ENCODE measurements around the gene LIPH.
"Not testable (repeated sequence)": the region's sequence is repeated elsewhere in the genome, so short reads cannot be mapped to it uniquely, and the experiment has no call there.

LIPH gene

GRCh38 chr3:185552358-185552877, at the start of gene LIPH:
TSS of gene LIPH (minus strand) at chr3:185552588. CDS start at chr3:185552471, 117 bp downstream.
- DNase-seq = peak; percentile 48

GRCh38 chr3:185595526-185595925, 43.1 kb upstream of the LIPH start:
- DNase-seq = no peak

GRCh38 chr3:185594073-185594472, 41.7 kb upstream of the LIPH start:
- no peak for DNase-seq

- DNase-seq = no peak
Observed at GRCh38 chr3:185586686-185587039, 34.3 kb upstream of the LIPH start.

- peak; percentile 97 for DNase-seq
Observed at GRCh38 chr3:185585859-185586685, 33.7 kb upstream of the LIPH start, which contains the start of gene SENP2. TSS of gene SENP2 (plus strand) at chr3:185586295. CDS start at chr3:185586414, 119 bp downstream.

DNA sequence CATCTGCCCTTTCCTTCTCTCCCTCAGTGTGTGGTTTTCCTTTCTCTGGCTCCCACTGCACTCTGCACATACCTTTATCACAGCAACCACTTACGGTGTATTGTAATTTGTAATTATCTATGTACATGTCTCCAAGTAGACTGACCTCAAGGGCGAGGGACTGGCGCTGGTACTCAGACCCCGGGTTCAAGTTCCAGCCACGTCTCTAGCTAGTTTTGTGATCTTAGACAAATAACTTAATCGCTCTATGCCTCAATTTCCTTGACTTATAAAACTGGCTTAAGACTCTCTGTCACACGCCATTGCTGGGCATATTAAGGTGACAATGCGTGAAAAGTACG, 33.1 kb upstream of the LIPH start:
- no peak for DNase-seq

DNA sequence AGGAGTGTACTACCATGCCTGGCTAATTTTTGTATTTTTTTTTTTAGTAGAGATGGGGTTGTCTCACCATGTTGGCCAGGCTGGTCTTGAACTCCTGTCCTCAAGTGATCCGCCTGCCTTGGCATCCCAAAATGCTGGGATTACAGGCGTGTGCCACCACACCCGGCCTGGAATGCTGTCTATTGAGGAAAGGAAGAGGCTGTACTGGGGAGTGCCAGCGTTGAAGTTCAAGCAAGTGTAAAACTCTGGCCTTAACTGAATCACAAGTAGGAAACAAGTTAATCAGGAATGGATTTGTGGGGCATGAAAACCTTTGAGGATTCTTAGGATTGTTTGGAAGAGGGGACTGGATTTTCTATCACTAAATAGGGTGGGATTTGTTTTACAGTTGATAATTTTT, 32.3 kb upstream of the LIPH start:
- DNase-seq = no peak

DNA sequence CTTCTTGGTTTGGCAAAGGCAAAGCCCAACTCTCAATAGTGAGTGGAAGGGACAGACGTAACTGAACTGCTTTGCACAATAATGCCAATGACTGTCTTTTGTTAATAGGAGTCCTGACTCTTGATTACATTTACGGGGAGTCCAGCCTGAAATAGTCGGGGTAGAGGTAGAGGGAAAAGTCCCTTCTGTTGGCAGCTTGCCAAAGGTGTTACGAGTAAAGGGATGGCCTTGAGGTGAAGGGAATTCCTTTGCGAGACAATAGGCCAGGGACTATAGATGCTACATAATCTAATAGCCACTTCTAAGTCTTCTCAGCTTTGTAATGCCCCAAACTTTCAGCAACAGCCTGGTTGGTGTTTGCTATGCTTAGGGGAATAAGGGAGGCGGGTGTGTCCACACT, 31.5 kb upstream of the LIPH start:
- DNase-seq = no peak

GRCh38 chr3:185582871-185583270, 30.5 kb upstream of the LIPH start:
- no peak for DNase-seq

DNA sequence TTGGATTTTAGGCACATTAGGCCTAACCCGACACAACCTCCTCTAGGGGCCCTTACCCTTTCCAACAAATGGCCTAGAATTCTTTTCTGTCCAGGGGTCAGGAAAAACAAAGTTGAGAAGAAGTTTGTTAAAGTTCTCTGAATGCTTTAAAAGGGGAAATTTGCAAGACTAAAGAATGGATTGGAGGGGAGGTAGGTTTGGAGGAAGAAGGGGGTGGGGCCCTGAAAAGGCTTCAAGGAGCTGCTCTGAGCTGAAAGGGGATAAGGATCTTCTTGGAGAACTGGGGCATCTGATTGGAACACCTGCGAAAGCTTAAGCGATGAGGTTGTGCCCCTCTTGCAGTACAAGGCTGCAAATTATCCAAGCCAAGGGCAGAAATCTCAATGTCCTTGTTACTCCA, 29.8 kb upstream of the LIPH start:
- no peak for DNase-seq

- peak; percentile 77 for DNase-seq
Observed at GRCh38 chr3:185575108-185575869, 22.9 kb upstream of the LIPH start.

GRCh38 chr3:185572183-185572582, 19.8 kb upstream of the LIPH start:
- DNase-seq = no peak

GRCh38 chr3:185561958-185562357, 9.6 kb upstream of the LIPH start:
- no peak for DNase-seq

DNA sequence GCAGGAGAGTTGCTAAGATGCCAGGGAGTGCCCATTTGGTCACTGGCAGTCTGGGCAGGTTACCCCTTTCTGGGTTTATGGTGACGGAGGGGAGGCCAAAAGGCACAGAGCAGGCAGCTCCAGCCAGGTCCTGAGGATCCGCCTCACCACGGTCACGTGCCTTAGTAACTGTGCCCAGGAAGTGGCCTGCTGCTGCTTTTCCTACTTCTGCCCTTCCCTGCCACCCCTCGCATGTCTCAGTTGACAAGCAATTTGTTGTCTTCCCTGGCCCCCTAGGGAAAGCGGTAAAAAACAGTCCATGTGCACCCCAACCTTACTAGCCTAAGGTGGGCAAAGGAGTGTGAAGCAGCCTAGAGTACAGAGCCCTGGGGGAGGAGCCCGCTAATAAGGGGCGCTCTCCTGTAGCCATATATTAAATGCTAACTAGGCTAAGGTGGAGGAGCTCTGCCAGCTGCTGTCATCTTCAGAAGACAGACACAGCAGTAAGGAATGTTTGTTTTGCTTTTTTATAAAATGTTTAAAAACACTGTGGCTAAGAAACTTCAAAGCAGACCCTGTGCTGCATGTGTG, 9.1 kb upstream of the LIPH start:
- no peak for DNase-seq

DNA sequence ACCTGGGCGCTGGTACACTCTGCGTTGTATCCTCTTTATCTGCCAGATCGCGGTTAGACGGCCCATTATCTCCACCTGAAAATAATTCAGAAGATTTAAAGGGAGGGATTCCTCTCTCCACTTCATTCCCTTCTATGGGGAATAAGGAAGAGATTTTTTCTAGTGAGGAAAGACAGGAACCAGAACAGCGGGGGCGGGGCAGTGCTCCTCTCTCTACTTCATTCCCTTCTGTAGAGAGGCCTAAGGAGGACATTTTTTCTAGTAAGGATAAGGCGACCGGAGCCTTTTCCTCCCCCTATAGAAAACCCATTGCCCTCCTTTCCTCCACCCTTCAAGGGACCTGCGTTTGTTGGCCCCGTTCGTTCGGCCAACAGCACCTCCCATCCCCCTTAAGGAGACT, 8.3 kb upstream of the LIPH start:
- no peak for DNase-seq

DNA sequence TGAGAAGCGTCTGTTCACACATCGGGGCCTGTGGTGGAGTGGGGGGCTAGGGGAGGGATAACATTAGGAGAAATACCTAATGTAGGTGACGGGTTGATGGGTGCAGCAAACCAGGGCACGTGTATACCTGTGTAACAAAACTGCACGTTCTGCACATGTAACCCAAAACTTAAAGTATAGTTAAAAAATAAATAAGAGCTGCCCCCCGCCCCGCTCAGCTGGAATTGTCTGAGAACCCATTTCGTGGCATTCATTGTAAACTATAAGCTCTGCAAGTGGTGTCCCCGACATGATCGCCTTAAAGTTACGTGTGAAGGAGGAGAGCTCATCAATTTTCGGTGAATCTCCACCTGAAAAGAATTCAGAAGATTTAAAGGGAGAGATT, 7.3 kb upstream of the LIPH start:
- no peak for DNase-seq

GRCh38 chr3:185558395-185558794, 6.0 kb upstream of the LIPH start:
- no peak for DNase-seq

DNA sequence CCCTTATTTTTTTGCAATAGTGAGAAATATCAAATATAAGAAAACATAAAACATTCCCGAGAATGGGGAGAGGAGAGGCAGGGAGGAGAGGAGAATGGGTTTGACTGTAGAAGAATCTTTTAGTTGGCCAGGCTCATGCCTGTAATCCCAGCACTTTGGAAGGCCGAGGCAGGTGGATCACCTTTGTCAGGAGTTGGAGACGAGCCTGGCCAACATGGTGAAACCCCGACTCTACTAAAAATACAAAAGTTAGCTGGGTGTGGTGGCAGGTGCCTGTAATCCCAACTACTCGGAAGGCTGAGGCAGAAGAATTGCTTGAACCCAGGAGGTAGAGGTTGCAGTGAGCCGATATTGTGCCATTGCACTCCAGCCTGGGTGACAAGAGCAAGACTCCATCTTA, 4.3 kb upstream of the LIPH start:
- DNase-seq = not testable (repeated sequence)

GRCh38 chr3:185555860-185556347, 3.5 kb upstream of the LIPH start:
- DNase-seq = no peak

GRCh38 chr3:185555101-185555501, 2.7 kb upstream of the LIPH start:
- DNase-seq = no peak

GRCh38 chr3:185549651-185550111, 2.7 kb downstream of the LIPH start:
- no peak for DNase-seq

GRCh38 chr3:185549122-185549521, 3.3 kb downstream of the LIPH start:
- DNase-seq = peak; percentile 55

- no peak for DNase-seq
Observed at GRCh38 chr3:185540695-185541094, 11.7 kb downstream of the LIPH start.

GRCh38 chr3:185539934-185540333, 12.5 kb downstream of the LIPH start:
- DNase-seq = no peak

Data from NCI-H2029 treated with DMSO at 0.1 percent for 48 hours (cell line).